ENCODE measurements around the gene ARHGAP45.
A peak's percentile ranks its signal among the peaks of the same experiment; 100 is the strongest.

Gene ARHGAP45

DNA sequence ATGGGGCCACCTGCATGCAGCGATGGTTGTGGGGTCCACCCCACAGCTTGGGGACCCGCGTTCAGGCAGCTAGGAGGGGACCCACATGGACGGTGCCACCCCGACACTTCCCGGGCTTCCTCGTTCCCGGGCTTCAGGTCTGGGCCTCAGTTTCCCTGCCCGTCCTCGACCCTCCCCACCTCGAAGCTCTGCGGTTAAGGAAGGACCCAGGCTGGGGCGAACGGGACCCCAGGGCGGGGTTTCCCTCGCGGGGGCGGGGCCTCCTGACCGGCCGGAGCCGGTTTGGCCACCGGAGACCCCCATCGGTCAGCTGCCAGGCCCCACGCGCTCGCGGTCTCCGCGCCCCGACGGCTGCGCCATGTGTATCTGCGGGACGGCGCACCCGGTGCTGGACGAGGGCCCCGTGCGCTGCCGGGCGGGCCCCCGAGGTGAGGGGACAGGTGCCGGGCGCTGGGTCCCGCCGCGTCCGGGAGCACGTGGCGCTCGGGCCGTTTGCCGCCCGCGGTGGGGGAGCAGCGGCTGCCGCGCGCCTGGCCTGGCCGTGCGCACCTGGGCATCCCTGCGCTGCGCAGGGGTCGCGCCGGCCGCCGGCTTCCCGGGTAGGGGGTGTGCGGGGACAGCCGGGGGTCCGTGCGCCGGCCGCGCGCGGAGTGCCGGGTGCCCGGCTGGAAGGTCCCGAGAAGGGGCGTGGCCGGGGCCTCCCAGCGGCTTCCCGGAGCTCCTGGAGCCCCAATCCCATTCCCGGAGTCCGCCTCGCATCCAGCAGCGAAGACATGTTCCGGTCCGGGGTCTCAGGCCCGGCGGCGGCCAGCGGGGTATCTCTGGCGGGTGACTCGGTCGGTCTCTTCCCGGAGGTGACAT is 4.2 kb downstream of the ARHGAP45 start:
- ATAC-seq = no peak
- no peaks in the 10 kb centered on the region for H3K9me3 Mint-ChIP-seq
- H3K4me3 Mint-ChIP-seq = no peak overlapping the region
- peaks cover 50% of the 10 kb centered on the region for H3K36me3 Mint-ChIP-seq
- no peaks in the 10 kb centered on the region for H3K27me3 Mint-ChIP-seq
- peaks cover 57% of the 10 kb centered on the region for H3K4me1 Mint-ChIP-seq
- peak overlapping the region; percentile 68 for H3K27ac Mint-ChIP-seq

DNA sequence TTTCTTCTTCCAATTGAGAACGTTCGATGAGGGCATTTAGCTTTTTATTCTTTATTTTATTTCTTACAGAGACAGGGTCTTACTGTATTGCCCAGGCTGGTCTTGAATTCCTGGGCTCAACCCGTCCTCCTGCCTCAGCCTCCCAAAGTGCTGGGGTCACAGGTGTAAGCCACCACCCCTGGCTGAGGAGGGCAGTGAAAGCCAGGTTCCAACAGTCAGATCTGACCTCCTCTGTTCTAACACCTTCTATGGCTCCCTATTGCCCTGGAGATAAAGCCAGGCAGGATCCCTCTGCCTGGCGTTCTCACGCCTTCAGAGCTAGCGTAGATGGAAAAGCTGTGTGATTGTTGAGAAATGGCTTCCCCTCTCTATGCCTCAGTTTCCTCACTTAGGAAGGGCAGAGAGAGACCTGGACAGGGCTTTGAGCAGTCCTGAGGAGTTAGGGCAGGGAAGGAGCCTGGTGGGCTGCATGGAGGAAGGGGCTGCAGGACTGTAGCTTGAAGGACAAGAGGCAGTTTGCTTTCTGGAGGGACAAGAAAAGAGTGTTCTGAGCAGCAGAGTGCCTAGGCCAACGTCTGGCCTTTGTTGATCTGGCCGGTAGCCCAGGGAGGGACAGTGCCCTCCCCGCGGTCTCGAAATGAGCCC is 5.5 kb downstream of the ARHGAP45 start:
- Mint-ChIP-seq H3K36me3 (peaks cover 52% of the 10 kb centered on the region), H3K4me3 (no peak overlapping the region), H3K4me1 (peaks cover 64% of the 10 kb centered on the region), H3K9me3 (no peaks in the 10 kb centered on the region), H3K27me3 (no peaks in the 10 kb centered on the region), H3K27ac (peak overlapping the region; percentile 68)
- ATAC-seq = no peak

DNA sequence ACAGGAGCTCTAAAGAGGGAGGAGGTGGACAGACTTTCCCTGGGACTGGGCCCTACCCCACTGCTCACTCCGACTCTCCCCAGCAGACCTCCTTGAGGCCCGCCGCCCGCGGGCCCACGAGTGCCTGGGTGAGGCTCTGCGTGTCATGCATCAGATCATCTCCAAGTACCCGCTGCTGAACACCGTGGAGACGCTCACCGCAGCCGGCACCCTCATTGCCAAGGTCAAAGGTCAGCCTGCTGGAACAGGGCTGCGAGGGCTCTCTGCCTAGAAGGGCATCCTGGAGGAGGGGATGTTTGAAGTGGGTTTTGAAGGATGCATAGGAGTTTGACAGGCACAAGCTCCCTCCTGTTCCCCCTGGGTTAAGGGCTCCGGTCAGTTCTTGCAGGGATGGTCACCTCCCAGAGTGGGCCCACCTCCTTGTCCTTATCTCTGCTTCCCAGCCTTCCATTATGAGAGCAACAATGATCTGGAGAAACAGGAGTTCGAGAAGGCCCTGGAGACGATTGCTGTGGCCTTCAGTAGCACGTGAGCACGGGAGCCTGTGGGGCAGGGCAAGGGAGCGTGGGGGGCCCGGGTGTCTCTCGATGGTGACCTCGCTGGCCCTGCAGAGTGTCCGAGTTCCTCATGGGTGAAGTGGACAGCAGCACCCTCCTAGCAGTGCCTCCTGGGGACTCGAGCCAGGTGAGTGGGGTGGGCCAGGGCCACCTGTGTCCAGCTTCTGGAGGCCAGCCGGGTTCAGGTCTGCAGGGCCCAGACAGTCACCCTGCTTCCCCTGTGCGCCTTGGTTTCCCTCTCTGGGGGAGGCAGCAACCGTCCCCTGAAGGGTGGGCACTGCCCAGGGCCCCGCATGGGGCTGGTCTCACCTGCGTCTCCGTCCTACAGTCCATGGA is 6.3 kb downstream of the ARHGAP45 start:
- H3K4me1 Mint-ChIP-seq = peaks cover 70% of the 10 kb centered on the region
- peak overlapping the region; percentile 68 for H3K27ac Mint-ChIP-seq
- peaks cover 55% of the 10 kb centered on the region for H3K36me3 Mint-ChIP-seq
- no peak for ATAC-seq
- H3K9me3 Mint-ChIP-seq = no peaks in the 10 kb centered on the region
- H3K4me3 Mint-ChIP-seq = peak overlapping the region; percentile 74
- H3K27me3 Mint-ChIP-seq = no peaks in the 10 kb centered on the region

DNA sequence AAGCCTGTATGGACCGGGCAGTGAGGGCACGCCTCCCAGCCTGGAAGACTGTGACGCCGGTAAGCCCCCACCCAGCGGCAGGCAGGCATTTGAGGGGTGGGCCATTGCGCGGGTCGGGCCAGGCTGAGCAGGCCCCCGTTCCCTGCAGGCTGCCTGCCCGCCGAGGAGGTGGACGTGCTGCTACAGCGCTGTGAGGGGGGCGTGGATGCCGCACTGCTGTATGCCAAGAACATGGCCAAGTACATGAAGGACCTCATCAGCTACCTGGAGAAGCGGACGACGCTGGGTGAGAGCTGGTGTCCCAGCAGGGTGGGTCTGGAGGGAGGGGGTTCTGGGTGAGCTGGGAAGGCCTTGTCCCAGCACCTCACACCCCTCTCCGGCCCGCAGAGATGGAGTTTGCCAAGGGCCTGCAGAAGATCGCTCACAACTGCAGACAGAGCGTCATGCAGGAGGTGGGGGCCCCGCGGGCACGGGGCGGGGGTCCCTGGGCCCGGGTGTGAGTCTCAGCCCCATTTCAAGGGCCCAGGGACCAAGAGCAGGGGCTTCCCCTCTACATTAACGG is 7.1 kb downstream of the ARHGAP45 start:
- Mint-ChIP-seq H3K27me3 (no peaks in the 10 kb centered on the region), H3K9me3 (no peaks in the 10 kb centered on the region), H3K36me3 (peaks cover 48% of the 10 kb centered on the region), H3K4me1 (peaks cover 63% of the 10 kb centered on the region), H3K27ac (peak overlapping the region; percentile 68), H3K4me3 (peak overlapping the region; percentile 74)
- ATAC-seq = no peak

DNA sequence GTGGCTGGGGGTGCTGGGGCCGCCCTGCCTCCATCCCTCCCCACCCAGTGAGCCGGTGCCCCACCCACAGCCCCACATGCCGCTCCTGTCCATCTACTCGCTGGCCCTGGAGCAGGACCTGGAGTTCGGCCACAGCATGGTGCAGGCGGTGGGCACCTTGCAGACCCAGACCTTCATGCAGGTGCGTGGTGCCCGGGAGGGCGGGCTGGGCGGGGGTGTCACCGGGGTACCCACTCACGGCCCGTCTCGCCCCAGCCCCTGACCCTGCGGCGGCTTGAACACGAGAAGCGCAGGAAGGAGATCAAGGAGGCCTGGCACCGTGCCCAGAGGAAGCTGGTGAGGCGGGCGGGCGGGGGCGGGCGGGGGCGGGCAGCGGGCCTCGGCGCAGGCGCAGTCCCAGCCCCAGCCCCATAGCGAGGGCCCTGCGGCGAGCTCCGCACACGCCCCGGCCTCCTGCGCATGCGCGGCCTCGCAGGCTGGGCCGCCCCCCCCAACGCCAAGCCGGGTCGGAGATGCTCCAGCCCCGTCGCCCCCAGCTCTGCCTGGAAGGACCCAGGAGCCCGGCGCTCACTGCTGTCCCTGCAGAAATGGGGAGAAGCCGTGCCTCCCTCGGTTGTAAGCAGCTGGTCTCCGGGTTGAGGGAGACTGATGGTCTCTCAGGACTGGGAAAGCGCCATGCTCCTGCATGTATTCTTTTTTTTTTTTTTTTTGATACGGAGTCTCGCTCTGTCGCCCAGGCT is 7.7 kb downstream of the ARHGAP45 start:
- H3K27ac Mint-ChIP-seq = peak overlapping the region; percentile 91
- H3K9me3 Mint-ChIP-seq = no peaks in the 10 kb centered on the region
- ATAC-seq = peak; percentile 73
- peaks cover 43% of the 10 kb centered on the region for H3K36me3 Mint-ChIP-seq
- H3K4me1 Mint-ChIP-seq = peaks cover 57% of the 10 kb centered on the region
- H3K4me3 Mint-ChIP-seq = peak overlapping the region; percentile 51
- no peaks in the 10 kb centered on the region for H3K27me3 Mint-ChIP-seq

DNA sequence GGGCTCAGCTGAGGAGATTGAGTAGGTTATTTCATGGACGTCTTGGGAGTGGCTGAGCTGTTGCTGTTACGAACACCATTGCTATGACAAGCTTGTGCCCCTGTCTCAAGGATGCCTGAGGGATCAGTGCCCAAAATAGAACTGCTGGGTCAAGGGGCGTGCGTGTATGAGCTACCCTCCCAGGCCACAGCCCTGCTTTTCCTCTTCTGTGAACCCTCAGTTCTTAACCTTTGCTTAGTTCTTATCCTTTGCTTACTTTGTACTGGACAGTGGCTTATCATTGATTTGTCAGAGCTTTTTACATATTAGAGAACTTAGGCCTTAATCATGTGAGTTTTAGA is 9.0 kb downstream of the ARHGAP45 start:
- H3K4me1 Mint-ChIP-seq = peaks cover 62% of the 10 kb centered on the region
- no peak for ATAC-seq
- H3K9me3 Mint-ChIP-seq = no peaks in the 10 kb centered on the region
- peak overlapping the region; percentile 51 for H3K4me3 Mint-ChIP-seq
- H3K27me3 Mint-ChIP-seq = no peaks in the 10 kb centered on the region
- peaks cover 56% of the 10 kb centered on the region for H3K36me3 Mint-ChIP-seq
- H3K27ac Mint-ChIP-seq = peak overlapping the region; percentile 91

DNA sequence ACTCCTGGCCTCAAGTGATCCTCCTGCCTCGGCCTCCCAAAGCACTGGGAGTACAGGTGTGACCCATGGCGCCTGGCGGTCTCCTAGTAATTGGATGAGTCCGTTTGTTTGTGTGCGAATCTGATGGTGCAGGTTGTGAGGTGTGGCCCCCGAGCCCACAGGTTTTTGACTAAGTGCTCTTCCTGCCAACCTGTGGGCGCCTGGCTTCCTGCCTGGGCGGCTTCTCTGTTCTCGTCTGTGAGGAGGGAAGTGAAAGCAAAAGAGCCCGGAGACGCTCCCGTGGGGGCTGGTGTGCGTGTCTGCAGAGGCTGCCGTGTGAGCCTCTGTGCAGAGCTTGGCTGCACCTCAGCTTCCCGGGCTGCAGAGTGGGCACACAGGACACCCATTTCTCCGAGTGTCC is 10.0 kb downstream of the ARHGAP45 start:
- Mint-ChIP-seq H3K27ac (peak overlapping the region; percentile 91), H3K36me3 (peaks cover 61% of the 10 kb centered on the region), H3K9me3 (no peaks in the 10 kb centered on the region), H3K4me1 (peaks cover 65% of the 10 kb centered on the region), H3K27me3 (no peaks in the 10 kb centered on the region), H3K4me3 (peak overlapping the region; percentile 67)
- peak; percentile 94 for ATAC-seq

DNA sequence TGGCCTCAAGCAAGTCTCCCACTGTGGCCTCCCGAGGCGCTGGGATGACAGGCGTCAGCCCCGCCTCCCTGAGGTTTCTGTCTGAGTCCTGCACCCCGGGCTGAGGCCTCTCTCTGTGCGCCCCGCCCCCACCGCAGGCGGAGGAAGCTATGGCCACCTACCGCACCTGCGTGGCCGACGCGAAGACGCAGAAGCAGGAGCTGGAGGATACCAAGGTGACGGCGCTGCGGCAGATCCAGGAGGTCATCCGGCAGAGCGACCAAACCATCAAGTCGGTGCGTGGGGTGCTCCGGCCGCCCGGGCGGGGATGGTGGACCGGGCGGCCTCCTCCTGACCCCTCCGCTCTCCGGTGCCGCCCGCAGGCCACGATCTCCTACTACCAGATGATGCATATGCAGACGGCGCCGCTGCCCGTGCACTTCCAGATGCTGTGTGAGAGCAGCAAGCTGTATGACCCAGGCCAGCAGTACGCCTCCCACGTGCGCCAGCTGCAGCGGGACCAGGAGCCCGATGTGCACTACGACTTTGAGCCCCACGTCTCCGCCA is 12.7 kb downstream of the ARHGAP45 start:
- ATAC-seq = no peak
- Mint-ChIP-seq H3K36me3 (peaks cover 64% of the 10 kb centered on the region), H3K27ac (peak overlapping the region; percentile 17), H3K4me1 (peaks cover 62% of the 10 kb centered on the region), H3K4me3 (no peak overlapping the region), H3K27me3 (no peaks in the 10 kb centered on the region), H3K9me3 (no peaks in the 10 kb centered on the region)

DNA sequence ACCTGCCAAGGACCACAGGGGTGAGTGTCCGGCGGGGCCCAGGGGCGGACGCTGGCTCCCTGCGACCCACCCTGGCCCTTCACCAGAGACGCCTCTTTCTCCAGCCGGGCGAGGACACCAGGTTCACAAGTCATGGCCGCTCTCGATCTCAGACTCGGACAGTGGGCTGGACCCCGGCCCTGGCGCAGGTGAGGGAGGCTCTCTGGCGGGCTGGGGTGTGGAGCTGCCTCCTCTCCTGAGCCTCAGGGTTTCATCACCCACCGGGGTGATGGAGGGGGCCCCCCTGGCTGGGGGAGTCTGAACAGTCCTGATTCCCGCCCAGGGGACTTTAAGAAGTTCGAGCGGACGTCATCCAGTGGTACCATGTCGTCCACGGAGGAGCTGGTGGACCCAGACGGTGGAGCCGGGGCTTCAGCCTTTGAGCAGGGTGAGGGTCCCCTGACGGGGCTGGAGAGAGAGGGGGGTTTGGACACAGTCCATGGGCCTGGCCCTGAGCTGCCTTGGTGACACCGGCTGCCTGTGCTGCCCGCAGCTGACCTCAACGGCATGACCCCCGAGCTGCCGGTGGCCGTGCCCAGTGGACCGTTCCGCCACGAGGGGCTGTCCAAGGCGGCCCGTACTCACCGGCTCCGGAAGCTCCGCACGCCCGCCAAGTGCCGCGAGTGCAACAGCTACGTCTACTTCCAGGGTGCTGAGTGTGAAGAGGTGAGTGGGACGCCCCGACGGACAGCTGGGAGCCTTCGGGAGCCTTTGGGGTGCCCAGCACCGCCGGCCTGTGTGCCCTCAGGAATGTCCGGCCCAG is 13.6 kb downstream of the ARHGAP45 start:
- no peak for ATAC-seq
- Mint-ChIP-seq H3K9me3 (no peaks in the 10 kb centered on the region), H3K27ac (peak overlapping the region; percentile 17), H3K4me1 (peaks cover 66% of the 10 kb centered on the region), H3K36me3 (peaks cover 69% of the 10 kb centered on the region), H3K27me3 (no peaks in the 10 kb centered on the region), H3K4me3 (no peak overlapping the region)

DNA sequence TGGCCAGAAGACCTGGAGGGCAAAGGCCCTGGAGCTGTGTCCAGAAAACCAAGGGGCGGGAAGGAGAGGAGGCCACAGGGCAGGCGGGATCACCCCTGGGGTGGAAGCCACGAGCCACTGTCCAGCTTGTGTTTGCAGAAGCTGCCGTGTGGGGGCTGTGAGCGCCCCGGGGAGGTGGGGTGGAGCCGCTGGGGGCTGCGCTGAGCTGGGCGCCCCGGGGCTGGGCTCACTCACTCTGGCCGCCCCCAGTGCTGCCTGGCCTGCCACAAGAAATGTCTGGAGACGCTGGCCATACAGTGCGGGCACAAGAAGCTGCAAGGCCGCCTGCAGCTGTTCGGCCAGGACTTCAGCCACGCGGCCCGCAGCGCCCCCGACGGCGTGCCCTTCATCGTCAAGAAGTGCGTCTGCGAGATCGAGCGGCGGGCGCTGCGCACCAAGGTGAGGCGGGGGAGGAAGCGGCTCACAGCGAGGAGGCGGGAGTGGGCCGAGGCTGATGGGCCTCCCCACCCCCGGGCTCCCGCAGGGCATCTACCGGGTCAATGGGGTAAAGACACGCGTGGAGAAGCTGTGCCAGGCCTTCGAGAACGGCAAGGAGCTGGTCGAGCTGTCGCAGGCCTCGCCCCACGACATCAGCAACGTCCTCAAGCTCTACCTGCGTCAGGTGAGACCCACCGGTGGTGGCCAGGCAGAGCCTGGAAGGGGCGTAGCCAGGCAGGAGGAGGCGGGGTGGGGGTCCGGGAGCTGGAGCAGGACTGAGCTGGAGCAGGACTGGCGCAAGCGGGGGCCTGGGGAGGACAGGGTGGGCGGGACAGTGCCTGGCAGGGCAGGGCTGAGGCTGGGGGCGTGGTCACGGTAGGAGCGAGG is 14.6 kb downstream of the ARHGAP45 start:
- peaks cover 64% of the 10 kb centered on the region for H3K36me3 Mint-ChIP-seq
- H3K4me1 Mint-ChIP-seq = peaks cover 66% of the 10 kb centered on the region
- H3K4me3 Mint-ChIP-seq = no peak overlapping the region
- H3K27ac Mint-ChIP-seq = peak overlapping the region; percentile 64
- no peaks in the 10 kb centered on the region for H3K9me3 Mint-ChIP-seq
- H3K27me3 Mint-ChIP-seq = no peaks in the 10 kb centered on the region
- ATAC-seq = no peak

DNA sequence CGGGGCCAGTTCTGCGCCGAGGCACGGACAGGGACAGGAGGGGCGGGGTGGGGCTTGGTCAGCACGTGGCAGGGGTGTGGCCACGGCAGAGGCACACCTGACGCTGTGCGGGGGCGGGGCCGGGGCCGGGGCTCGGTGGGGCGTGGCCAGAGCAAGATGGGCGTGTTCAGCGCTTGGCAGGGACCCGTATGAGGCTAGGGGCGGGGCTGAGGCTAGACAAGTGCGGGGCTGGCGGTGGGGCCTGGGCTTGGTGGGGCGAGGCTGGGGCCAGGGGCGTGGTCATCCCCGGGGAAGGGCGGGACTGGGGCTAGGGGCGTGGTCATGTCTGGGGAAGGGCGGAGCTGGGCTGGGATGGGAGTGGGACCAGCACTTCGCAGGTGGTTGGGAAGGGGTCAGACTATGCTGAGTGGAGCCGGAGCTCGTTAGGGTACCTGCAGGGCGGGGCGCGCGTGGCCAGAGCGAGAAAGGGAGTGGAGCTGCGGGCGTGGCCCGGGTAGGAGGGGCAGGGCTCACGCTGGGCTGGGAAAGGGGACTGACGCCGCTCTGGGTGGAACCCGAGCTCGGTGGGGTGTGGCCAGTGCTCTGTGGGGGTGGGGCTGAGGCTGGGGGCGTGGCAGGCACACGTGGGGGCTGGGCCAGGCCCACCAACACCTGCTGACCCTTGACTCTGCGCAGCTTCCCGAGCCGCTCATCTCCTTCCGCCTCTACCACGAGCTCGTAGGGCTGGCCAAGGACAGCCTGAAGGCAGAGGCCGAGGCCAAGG is 15.4 kb downstream of the ARHGAP45 start:
- Mint-ChIP-seq H3K4me1 (peaks cover 60% of the 10 kb centered on the region), H3K9me3 (no peaks in the 10 kb centered on the region), H3K4me3 (peak overlapping the region; percentile 24), H3K27me3 (no peaks in the 10 kb centered on the region), H3K36me3 (peaks cover 66% of the 10 kb centered on the region), H3K27ac (peak overlapping the region; percentile 64)
- peak; percentile 68 for ATAC-seq
